Measurements from ENCODE around the gene PAK5. TPM values are rescaled to one million over a fixed set of nuclear protein-coding genes. Genes with fewer than 3 reads are reported as not detected.

Gene PAK5
- total RNA-seq, 4 donors from 2014 or later: 0.04 to 0.34 (median 0.24) TPM

DNA sequence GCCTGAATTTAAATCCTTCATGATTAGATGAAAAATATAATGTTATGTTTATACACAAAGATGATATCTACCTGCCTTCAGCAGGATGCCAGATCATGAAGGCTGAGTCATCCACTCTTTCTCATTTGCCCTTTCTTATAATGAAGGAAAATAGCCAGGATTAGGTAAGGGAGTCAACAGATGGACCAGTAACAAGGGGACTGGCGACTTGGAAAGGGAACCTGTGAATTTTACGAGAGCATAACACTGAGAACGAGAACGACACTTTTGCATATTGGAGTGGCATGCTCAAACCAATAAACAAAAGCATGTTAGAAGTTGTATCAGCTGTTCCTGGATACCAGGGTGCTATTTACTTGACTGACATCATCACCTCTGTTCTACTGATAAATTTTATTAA is 170.5 kb downstream of the PAK5 start:
- intact Hi-C loops (cut with DNase I): no loop called here
- no peak for TF ChIP-seq POLR2A (IDR thresholded peaks at IDR 0.05)
- no peak for TF ChIP-seq CTCF (IDR thresholded peaks at IDR 0.05)
- Histone ChIP-seq H3K36me3 (no peaks in the 10 kb centered on the region), H3K4me1 (no peaks in the 10 kb centered on the region), H3K9me3 (no peaks in the 10 kb centered on the region), H3K27me3 (no peaks in the 10 kb centered on the region), H3K27ac (no peak overlapping the region), H3K4me3 (no peak overlapping the region)
- 56 to 63% methylated on average over 4 of the region's 4 CpGs for WGBS, 2 donors
- no peak for DNase-seq

- no peaks in the 10 kb centered on the region for H3K4me1 ChIP-seq
- 68 to 71% methylated on average over 3 of the region's 3 CpGs for WGBS, 2 donors
- intact Hi-C loops (cut with DNase I): no loop called here
- H3K27me3 ChIP-seq: no peaks in the 10 kb centered on the region
- DNase-seq: no peak
- H3K36me3 ChIP-seq: no peaks in the 10 kb centered on the region
- H3K9me3 ChIP-seq: no peaks in the 10 kb centered on the region
- no peak for TF ChIP-seq CTCF (IDR thresholded peaks at IDR 0.05)
- no peak for TF ChIP-seq POLR2A (IDR thresholded peaks at IDR 0.05)
- no peak overlapping the region for H3K4me3 ChIP-seq
- H3K27ac ChIP-seq: no peak overlapping the region
These were observed 175.5 kb downstream of the PAK5 start for GRCh38 chr20:9663423-9663822.

GRCh38 chr20:9660236-9660868 is 178.5 kb downstream of the PAK5 start:
- Histone ChIP-seq H3K36me3 (no peaks in the 10 kb centered on the region), H3K4me3 (no peak overlapping the region), H3K4me1 (no peaks in the 10 kb centered on the region), H3K9me3 (no peaks in the 10 kb centered on the region), H3K27ac (no peak overlapping the region), H3K27me3 (no peaks in the 10 kb centered on the region)
- intact Hi-C loops (cut with DNase I): no loop called here
- DNase-seq: no peak
- 44 to 67% methylated on average over 6 to 8 of the region's 8 CpGs for WGBS, 2 donors
- TF ChIP-seq POLR2A (IDR thresholded peaks at IDR 0.05) (no peak), CTCF (IDR thresholded peaks at IDR 0.05) (no peak)

- no peak for DNase-seq
- Histone ChIP-seq H3K36me3 (no peaks in the 10 kb centered on the region), H3K27me3 (no peaks in the 10 kb centered on the region), H3K4me3 (no peak overlapping the region), H3K9me3 (no peaks in the 10 kb centered on the region), H3K27ac (no peak overlapping the region), H3K4me1 (no peaks in the 10 kb centered on the region)
- 80 to 86% methylated on average over 2 of the region's 2 CpGs for WGBS, 2 donors
- no peak for TF ChIP-seq CTCF (IDR thresholded peaks at IDR 0.05)
- intact Hi-C loops (cut with DNase I): no loop called here
These were observed 191.1 kb downstream of the PAK5 start for GRCh38 chr20:9647741-9648140.

DNA sequence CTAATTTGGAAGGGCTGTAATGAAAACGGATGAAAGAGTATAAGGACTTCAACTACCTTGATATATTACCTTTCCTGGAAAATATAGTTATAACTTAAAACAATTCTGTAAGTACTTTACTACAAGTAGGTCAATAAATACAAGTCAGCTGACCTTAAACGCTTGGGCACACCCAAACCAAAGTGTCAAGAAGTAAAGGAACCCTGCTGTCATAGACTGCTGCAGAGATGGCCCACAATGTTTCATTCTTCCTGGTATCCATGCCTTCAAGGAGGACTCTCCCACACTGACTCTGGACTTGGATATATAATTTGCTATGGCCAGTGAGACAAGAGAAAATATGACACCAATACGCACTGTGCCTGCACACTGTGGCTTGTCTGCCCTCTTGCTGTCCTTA is 192.5 kb downstream of the PAK5 start:
- WGBS, 2 donors: 65 to 77% methylated on average over 3 of the region's 3 CpGs
- Histone ChIP-seq H3K36me3 (no peaks in the 10 kb centered on the region), H3K27me3 (no peaks in the 10 kb centered on the region), H3K4me1 (no peaks in the 10 kb centered on the region), H3K27ac (no peak overlapping the region), H3K9me3 (no peaks in the 10 kb centered on the region), H3K4me3 (no peak overlapping the region)
- no peak for DNase-seq
- intact Hi-C loops (cut with DNase I): no loop called here
- TF ChIP-seq POLR2A (IDR thresholded peaks at IDR 0.05) (no peak), CTCF (IDR thresholded peaks at IDR 0.05) (no peak)

All from esophagus squamous epithelium (tissue), 5 donors.